Testis (tissue), 2 donors: ENCODE results near the gene PYDC2.

ENCODE experiments used
- POLR2A ChIP-seq: fragments of 450-650 bp; IDR thresholded peaks from one replicate; pipeline ENCODE4 v1.6.1; 2017; ENCODE audit warnings: antibody characterized with exemption, mild to moderate bottlenecking, moderate library complexity
- TF ChIP-seq, protein P1 (sequence below), 3 experiments: fragments of 450-650 bp in 2 of 3; fragments of 200-600 bp in 1 of 3; sonication (generic) in 1 of 3; IDR thresholded peaks; one replicate each; pipeline ENCODE4 v1.5.1; 2016 to 2019; ENCODE audit warnings: antibody characterized with exemption in 3 of 3, mild to moderate bottlenecking in 2 of 3, moderate library complexity in 1 of 3

GRCh38 chr3:191473661-191474198, 12.8 kb downstream of the PYDC2 start:
- TF ChIP-seq, protein P1, sequence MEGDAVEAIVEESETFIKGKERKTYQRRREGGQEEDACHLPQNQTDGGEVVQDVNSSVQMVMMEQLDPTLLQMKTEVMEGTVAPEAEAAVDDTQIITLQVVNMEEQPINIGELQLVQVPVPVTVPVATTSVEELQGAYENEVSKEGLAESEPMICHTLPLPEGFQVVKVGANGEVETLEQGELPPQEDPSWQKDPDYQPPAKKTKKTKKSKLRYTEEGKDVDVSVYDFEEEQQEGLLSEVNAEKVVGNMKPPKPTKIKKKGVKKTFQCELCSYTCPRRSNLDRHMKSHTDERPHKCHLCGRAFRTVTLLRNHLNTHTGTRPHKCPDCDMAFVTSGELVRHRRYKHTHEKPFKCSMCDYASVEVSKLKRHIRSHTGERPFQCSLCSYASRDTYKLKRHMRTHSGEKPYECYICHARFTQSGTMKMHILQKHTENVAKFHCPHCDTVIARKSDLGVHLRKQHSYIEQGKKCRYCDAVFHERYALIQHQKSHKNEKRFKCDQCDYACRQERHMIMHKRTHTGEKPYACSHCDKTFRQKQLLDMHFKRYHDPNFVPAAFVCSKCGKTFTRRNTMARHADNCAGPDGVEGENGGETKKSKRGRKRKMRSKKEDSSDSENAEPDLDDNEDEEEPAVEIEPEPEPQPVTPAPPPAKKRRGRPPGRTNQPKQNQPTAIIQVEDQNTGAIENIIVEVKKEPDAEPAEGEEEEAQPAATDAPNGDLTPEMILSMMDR (IDR thresholded peaks at IDR 0.05): no peak
- no peak for TF ChIP-seq POLR2A
